HEK293 (cell line): Measurements from ENCODE around the gene ARHGAP10.

ENCODE experiments used
- CTCF ChIA-PET: fragments of 350-600 bp; formaldehyde crosslinking; extraction: SDS; loops from one replicate; lab custom pipeline; 2021; ENCODE audit warnings: antibody characterized with exemption; lab: Yijun Ruan, JAX
- POLR2A ChIA-PET: fragments of 300-600 bp; formaldehyde crosslinking; extraction: SDS; loops from one replicate; lab custom pipeline; 2020; ENCODE audit warnings: antibody characterized with exemption, inconsistent platforms; lab: Yijun Ruan, JAX
- H3K27ac ChIP-seq: fragments of 200-500 bp; sonication (Bioruptor generic); 2 replicates; pipeline ENCODE4 v1.5.1; 2014; ENCODE audit warnings: low read depth, low read length, control low read depth, inconsistent platforms; ENCODE audit errors: extremely low read depth
- H3K36me3 ChIP-seq, 2 experiments: fragments of 200-500 bp in 1 of 2; sonication (Bioruptor generic) in 1 of 2; 1 replicate in 1 of 2; 2 replicates in 1 of 2; pipeline ENCODE4 v1.5.1; 2014 to 2017; ENCODE audit warnings: inconsistent platforms in 2 of 2, low read length in 2 of 2; ENCODE audit not compliant: control insufficient read depth in 2 of 2, insufficient read depth in 1 of 2
- H3K4me1 ChIP-seq: fragments of 200-500 bp; sonication (Bioruptor generic); 2 replicates; pipeline ENCODE4 v1.5.1; 2014; ENCODE audit warnings: mild to moderate bottlenecking, low read length, inconsistent platforms; ENCODE audit not compliant: control insufficient read depth, insufficient read depth
- H3K4me3 ChIP-seq: 2 replicates; pipeline ENCODE4 v1.5.1; 2011; ENCODE audit warnings: low read depth, mild to moderate bottlenecking, control low read depth, low read length, moderate library complexity
- H3K9me3 ChIP-seq: fragments of 200-500 bp; sonication (Bioruptor generic); 2 replicates; pipeline ENCODE4 v1.5.1; 2014; ENCODE audit warnings: low read depth, low read length, inconsistent platforms; ENCODE audit not compliant: control insufficient read depth, insufficient read depth
- INSM2 ChIP-seq: fragments of 450-650 bp; formaldehyde crosslinking; IDR thresholded peaks from 2 replicates; pipeline ENCODE4 v1.5.1; 2016; ENCODE audit warnings: missing biosample characterization, missing genetic modification characterization
- MYNN ChIP-seq: fragments of 450-650 bp; formaldehyde crosslinking; IDR thresholded peaks from 2 replicates; pipeline ENCODE4 v1.5.1; 2016; ENCODE audit warnings: missing biosample characterization, missing genetic modification characterization, borderline replicate concordance
- PRDM6 ChIP-seq: fragments of 450-650 bp; formaldehyde crosslinking; IDR thresholded peaks from 2 replicates; pipeline ENCODE4 v1.5.1; 2017; ENCODE audit warnings: missing biosample characterization, missing genetic modification characterization
- REST ChIP-seq: fragments of 450-650 bp; formaldehyde crosslinking; IDR thresholded peaks from 2 replicates; pipeline ENCODE4 v1.5.1; 2016; ENCODE audit warnings: missing biosample characterization, missing genetic modification characterization
- SCRT2 ChIP-seq: fragments of 450-650 bp; formaldehyde crosslinking; IDR thresholded peaks from 2 replicates; pipeline ENCODE4 v1.5.1; 2016; ENCODE audit warnings: missing biosample characterization, missing genetic modification characterization
- ZBTB8A ChIP-seq: fragments of 450-650 bp; formaldehyde crosslinking; IDR thresholded peaks from 2 replicates; pipeline ENCODE4 v1.5.1; 2016; ENCODE audit warnings: missing biosample characterization, missing genetic modification characterization
- ZEB2 ChIP-seq: fragments of 450-650 bp; formaldehyde crosslinking; IDR thresholded peaks from 2 replicates; pipeline ENCODE4 v1.5.1; 2016; ENCODE audit warnings: missing biosample characterization, missing genetic modification characterization
- ZNF184 ChIP-seq: fragments of 450-650 bp; IDR thresholded peaks from 2 replicates; pipeline ENCODE4 v1.5.1; 2018; ENCODE audit warnings: missing biosample characterization, mild to moderate bottlenecking, missing genetic modification characterization
- ZNF239 ChIP-seq: fragments of 450-650 bp; formaldehyde crosslinking; IDR thresholded peaks from 2 replicates; pipeline ENCODE4 v1.5.1; 2016; ENCODE audit warnings: missing biosample characterization, missing genetic modification characterization
- ZNF324 ChIP-seq: fragments of 450-650 bp; formaldehyde crosslinking; IDR thresholded peaks from 2 replicates; pipeline ENCODE4 v1.5.1; 2016; ENCODE audit warnings: missing biosample characterization, missing genetic modification characterization
- ZNF391 ChIP-seq: fragments of 450-650 bp; formaldehyde crosslinking; IDR thresholded peaks from 2 replicates; pipeline ENCODE4 v1.5.1; 2016; ENCODE audit warnings: low read depth, missing biosample characterization, missing genetic modification characterization, borderline replicate concordance
- ZNF544 ChIP-seq: fragments of 450-650 bp; formaldehyde crosslinking; IDR thresholded peaks from 2 replicates; pipeline ENCODE4 v1.5.0; 2017; ENCODE audit warnings: missing biosample characterization, missing genetic modification characterization
- ZNF623 ChIP-seq: fragments of 450-650 bp; formaldehyde crosslinking; IDR thresholded peaks from 2 replicates; pipeline ENCODE4 v1.5.1; 2016; ENCODE audit warnings: missing biosample characterization, missing genetic modification characterization
- ZNF654 ChIP-seq: fragments of 450-650 bp; formaldehyde crosslinking; IDR thresholded peaks from 2 replicates; pipeline ENCODE4 v1.5.1; 2016; ENCODE audit warnings: low read depth, missing biosample characterization, missing genetic modification characterization
- ZNF658 ChIP-seq: fragments of 450-650 bp; formaldehyde crosslinking; IDR thresholded peaks from 2 replicates; pipeline ENCODE4; 2016; ENCODE audit warnings: missing biosample characterization, missing genetic modification characterization
- ZNF701 ChIP-seq: fragments of 450-650 bp; formaldehyde crosslinking; IDR thresholded peaks from 2 replicates; pipeline ENCODE4 v1.5.1; 2016; ENCODE audit warnings: missing biosample characterization, missing genetic modification characterization
- ZNF707 ChIP-seq: fragments of 450-650 bp; formaldehyde crosslinking; IDR thresholded peaks from 2 replicates; pipeline ENCODE4 v1.5.1; 2016; ENCODE audit warnings: missing biosample characterization, missing genetic modification characterization

The ARHGAP10 gene

DNA sequence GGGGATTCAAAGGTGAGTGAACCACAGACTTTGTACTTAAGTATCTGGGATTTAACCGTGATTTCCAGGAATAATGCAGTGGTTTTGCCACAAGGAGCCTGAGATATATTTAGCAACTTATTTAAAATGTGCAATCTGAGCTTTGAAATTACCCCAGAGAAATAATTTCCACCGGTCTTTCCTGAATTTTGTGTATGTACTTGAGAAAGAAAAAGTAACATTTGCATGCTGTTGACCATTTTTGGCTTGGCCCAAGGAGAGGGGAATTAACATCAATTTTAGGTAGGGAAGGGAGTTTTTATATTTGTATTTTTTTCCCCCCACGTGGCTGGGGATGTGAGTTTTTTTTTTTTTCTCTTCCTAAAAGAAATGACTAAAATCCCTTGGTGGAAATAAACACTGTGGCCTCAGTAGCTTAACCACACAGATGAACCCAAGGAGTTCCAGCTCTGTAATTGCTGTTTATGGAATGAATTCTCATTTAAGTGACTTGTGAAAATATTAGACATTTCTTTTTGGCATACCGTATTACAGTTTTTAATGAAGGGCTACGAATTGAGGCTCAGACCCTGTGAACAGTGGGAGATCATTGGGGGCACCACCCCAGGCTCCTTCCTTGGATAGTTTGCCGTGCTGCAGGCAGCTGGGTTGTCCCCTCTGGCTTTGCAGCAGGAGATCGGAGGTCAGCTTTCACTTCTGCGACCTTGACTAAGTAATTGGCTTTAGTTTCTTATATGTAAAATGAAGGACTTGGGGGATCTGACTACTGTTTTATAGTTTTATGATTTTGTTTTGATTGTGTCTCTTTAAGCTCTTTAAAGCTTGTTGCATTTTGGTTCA is 116.1 kb downstream of the ARHGAP10 start:
- POLR2A ChIA-PET = interaction anchor here (0.7 kb wide), 1 partner anchor 9 kb away, joined by 3 read pairs; no protein-coding TSS in a partner anchor
- Histone ChIP-seq H3K36me3 (peaks cover 0 to 6% of the 10 kb centered on the region in 2 experiments; a peak in 1 of 3 replicates), H3K9me3 (no peaks in the 10 kb centered on the region), H3K4me1 (peaks cover 10% of the 10 kb centered on the region; the same call in 1 of the 2 replicates), H3K27ac (no peak overlapping the region), H3K4me3 (no peak overlapping the region)
- CTCF ChIA-PET = interaction anchor here (0.6 to 2.1 kb wide), 3 partner anchors 19 to 737 kb away, joined by 3 to 18 read pairs (median 3); no protein-coding TSS in a partner anchor
- no peak for TF ChIP-seq REST (tag by site-specific recombination)
- TF ChIP-seq ZNF707 = no peak
- TF ChIP-seq PRDM6 (tag by site-specific recombination) = no peak
- no peak for TF ChIP-seq ZEB2 (tag by site-specific recombination)
- no peak for TF ChIP-seq MYNN (tag by site-specific recombination)
- TF ChIP-seq ZNF239 = no peak
- TF ChIP-seq INSM2 (tag by site-specific recombination) = no peak
- no peak for TF ChIP-seq ZBTB8A (tag by site-specific recombination)
- TF ChIP-seq ZNF544 = no peak
- no peak for TF ChIP-seq ZNF658
- TF ChIP-seq SCRT2 (tag by site-specific recombination) = no peak
- no peak for TF ChIP-seq ZNF623

- H3K4me1 ChIP-seq = peaks cover 10% of the 10 kb centered on the region; the same call in 1 of the 2 replicates
- H3K4me3 ChIP-seq = no peak overlapping the region
- ChIA-PET POLR2A (no interaction called here), CTCF (interaction anchor here (0.6 kb wide), 1 partner anchor 737 kb away, joined by 3 read pairs; no protein-coding TSS in a partner anchor)
- peaks cover 0 to 6% of the 10 kb centered on the region in 2 experiments; a peak in 1 of 3 replicates for H3K36me3 ChIP-seq
- H3K9me3 ChIP-seq = no peaks in the 10 kb centered on the region
- no peak for TF ChIP-seq INSM2 (tag by site-specific recombination)
- no peak for TF ChIP-seq ZNF654
- no peak for TF ChIP-seq ZNF391 (tag by site-specific recombination)
- no peak for TF ChIP-seq ZNF184 (tag by site-specific recombination)
- TF ChIP-seq ZNF324 = no peak
- TF ChIP-seq ZNF701 (tag by site-specific recombination) = no peak
- H3K27ac ChIP-seq = no peak overlapping the region
These were observed 116.7 kb downstream of the ARHGAP10 start for GRCh38 chr4:147848634-147849033.
